Stimulated activated naive CD4-positive, alpha-beta T cell (primary cell): ENCODE measurements around the gene EPN2.
"Not testable (repeated sequence)": the region's sequence is repeated elsewhere in the genome, so short reads cannot be mapped to it uniquely, and the experiment has no call there.

Experiments used
- DNase-seq, 6 experiments: peaks; one replicate each; lab custom pipeline; 2025; lab: John Stamatoyannopoulos, UW

The EPN2 gene

DNA sequence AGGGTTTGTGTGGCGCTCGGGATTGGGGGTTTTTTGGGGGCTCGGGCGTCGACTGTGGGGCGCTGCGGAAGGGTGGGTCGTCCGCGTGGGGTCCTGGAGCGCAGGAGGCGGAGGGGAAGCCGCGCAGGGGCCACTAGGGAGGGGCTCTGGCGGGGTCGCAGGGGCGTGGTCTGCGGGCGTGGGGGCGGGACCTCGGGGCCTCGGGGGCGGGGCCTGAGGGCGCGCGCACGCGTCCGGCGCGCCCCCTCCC is at the start of gene EPN2:
Gene EPN2, plus strand, starts transcription at position 228 of the 250 bp plus-strand sequence. CDS start 45,754 bp downstream, outside the sequence.
- not testable (repeated sequence) for DNase-seq

DNA sequence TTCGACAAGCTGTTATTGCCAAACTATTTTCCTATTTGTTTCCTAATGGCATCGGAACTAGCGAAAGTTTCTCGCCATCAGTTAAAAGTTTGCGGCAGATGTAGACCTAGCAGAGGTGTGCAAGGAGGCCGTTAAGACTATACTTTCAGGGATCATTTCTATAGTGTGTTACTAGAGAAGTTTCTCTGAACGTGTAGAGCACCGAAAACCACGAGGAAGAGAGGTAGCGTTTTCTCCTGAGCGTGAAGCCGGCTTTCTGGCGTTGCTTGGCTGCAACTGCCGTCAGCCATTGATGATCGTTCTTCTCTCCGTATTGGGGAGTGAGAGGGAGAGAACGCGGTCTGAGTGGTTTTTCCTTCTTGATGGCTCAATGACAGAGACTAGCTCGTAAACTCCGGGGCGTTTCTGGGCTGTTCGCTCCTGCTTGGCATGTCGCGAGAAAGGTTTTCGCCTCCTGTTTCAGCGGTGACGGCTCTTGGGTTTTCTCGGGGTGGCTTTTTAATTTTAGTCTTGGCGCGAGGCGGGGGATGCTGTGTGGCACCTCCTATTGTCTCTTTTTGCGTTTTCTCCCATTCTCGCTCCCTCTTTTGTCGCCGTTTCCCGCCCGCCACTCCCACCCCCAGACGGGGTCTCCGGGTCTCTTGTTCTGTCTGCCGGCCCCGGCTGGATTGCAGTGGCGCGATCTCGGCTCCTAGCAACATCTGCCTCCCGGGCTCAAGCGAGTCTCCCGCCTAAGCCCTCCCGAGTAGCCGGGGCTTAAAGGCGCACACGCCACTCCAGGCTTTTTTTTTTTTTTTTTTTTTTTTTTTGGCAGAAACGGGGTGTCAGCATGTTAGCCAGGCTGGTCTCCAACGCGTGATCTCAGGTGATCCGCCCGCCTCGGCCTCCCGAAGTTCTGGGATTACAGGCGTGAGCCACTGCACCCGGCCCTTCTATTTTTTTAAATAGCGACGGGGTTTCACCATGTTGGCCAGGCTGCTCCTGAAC is 49.0 kb upstream of the EPN2 start:
- not testable (repeated sequence) for DNase-seq

DNA sequence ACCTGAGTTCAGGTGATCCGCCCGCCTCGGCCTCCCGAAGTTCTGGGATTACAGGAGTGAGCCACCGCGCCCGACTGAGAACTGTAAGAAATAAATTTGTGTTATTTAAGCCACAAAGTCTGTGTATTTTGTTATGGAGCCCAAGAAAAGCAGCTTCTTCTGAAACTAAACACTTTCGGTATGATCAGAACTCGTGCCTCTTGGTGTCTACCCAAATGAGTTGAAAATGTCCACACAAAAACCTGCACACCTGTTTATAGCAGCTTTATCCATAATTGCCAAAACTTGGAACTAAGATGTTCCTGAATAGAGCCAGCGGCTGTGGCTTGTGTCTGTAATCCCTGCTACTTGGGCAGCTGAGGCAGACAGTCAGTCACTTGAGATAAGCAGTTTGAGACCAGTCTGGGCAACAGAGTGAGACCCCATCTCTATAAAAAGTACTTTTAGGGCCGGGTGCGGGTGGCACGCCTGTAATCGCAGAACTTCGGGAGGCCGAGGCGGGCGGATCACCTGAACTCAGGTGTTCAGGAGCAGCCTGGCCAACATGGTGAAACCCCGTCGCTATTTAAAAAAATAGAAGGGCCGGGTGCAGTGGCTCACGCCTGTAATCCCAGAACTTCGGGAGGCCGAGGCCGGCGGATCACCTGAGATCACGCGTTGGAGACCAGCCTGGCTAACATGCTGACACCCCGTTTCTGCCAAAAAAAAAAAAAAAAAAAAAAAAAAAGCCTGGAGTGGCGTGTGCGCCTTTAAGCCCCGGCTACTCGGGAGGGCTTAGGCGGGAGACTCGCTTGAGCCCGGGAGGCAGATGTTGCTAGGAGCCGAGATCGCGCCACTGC is 48.1 kb upstream of the EPN2 start:
- not testable (repeated sequence) for DNase-seq

DNA sequence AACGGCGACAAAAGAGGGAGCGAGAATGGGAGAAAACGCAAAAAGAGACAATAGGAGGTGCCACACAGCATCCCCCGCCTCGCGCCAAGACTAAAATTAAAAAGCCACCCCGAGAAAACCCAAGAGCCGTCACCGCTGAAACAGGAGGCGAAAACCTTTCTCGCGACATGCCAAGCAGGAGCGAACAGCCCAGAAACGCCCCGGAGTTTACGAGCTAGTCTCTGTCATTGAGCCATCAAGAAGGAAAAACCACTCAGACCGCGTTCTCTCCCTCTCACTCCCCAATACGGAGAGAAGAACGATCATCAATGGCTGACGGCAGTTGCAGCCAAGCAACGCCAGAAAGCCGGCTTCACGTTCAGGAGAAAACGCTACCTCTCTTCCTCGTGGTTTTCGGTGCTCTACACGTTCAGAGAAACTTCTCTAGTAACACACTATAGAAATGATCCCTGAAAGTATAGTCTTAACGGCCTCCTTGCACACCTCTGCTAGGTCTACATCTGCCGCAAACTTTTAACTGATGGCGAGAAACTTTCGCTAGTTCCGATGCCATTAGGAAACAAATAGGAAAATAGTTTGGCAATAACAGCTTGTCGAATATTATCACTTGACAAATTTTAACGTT is 47.3 kb upstream of the EPN2 start:
- not testable (repeated sequence) for DNase-seq

DNA sequence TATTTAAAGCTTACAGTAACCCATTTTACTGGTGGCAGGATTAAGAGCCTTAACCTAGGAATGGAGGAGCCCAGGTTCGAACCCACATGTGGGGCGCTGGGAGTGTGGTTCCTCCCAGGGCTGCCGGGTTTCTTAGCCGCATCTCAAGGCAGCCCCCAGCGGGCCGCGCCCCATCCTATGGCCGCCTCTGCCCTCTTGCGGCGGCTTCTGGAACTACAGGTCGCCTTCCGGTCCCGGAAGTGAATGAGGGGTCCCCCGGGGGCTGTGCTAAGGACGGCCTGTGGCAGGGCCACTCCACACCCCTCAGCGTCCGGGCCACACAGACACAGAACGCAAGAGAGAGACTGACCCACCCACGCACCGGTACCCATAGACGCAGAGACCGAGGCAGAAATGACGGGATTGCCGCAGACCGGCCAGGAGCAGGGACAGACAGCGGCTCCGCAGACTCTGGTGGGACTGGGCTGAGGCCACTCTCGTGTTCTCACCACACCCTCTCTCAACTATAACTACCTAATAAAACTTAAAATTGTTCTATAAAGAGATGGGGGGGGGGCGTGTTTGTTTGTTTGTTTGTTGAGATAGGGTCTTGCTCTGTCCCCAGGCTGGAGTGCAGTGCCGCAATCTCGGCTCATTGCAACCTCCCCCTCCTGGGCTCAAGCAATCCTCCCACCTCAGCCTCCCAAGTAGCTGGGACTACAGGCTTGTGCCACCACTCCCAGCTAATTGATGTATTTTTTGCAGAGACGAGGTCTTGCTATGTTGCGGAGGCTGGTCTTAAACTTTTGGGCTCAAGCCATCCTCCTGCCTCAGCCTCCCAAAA is 40.6 kb upstream of the EPN2 start:
- DNase-seq = not testable (repeated sequence)

DNA sequence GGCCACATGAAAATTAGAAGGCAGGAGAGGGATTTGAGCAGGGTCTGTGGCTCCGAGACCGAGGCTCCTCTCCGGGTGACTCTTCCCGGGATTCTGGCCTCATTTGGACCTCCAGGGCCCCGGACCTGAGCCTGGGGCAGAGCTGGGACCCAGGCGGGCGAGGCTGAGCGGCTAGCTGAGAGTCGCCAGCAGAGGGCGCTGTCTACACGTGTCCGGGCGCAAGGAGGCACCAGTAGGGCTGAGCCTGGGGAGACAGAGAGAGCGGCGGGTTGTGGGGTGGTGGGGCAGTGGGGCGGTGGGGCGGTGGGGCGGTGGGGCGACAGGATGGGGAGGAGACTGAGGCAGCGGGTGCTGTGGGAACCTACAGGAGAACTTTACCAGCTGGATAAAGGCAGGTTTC is 34.7 kb upstream of the EPN2 start:
- not testable (repeated sequence) for DNase-seq

DNA sequence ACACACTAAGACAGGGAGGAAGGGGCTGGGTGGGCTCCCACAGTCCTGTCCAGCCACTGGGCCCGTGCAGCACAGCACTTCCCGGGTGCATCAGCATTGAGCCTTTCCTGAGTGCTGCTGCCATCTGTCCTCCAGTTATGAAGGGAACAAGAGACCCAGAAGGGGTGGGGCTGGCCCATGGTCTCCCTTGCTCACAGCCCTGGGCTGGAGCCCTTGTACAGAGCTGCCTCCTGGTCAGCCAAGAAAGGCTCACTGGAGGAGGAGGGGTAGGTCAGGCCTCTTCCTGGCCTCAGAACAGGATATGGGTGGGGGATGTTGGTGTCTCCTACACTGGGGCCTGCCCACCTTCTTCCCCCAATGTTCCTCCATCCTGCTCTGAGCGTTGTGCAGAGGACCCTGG is 33.7 kb upstream of the EPN2 start:
- DNase-seq = not testable (repeated sequence)

DNA sequence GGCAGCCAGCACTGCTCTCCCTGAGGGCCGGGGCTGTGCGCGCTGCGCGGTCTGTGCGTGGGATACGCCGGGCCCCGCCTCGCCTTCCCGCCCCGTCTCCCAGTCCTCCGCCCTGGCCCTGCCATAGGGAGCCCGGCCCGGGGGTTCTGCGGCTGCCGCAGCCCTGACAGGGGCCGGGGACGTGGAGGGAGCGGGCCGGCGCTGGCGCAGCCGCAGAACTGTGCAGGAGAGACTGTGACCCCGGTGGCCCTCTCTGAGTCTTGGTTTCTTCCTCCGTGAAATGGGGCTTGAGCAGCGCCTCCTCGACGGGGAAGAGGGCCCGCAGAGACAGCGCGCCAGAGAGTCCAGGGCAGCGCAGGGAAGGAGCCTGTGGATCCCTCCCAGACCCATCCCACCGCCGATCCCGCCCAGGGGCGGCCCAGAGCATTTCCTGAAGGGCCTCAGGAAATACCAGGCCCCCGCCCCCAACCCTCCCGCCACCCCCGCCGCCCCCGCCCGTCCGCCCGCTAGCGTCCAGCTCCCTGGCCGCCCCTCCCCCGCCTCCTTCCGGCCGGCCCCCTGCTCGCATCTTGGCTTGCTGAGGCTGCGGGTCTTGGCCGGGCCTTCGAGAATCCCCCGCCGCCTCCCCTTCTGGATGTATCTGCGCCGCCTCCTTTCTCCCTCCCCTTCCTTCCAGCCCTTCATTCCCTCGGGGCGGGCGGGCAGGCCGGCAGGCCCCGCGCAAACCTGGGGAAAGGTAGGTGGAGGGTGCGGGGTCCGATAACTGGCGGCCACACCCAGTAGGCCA is 21.9 kb upstream of the EPN2 start:
- DNase-seq = not testable (repeated sequence)

DNA sequence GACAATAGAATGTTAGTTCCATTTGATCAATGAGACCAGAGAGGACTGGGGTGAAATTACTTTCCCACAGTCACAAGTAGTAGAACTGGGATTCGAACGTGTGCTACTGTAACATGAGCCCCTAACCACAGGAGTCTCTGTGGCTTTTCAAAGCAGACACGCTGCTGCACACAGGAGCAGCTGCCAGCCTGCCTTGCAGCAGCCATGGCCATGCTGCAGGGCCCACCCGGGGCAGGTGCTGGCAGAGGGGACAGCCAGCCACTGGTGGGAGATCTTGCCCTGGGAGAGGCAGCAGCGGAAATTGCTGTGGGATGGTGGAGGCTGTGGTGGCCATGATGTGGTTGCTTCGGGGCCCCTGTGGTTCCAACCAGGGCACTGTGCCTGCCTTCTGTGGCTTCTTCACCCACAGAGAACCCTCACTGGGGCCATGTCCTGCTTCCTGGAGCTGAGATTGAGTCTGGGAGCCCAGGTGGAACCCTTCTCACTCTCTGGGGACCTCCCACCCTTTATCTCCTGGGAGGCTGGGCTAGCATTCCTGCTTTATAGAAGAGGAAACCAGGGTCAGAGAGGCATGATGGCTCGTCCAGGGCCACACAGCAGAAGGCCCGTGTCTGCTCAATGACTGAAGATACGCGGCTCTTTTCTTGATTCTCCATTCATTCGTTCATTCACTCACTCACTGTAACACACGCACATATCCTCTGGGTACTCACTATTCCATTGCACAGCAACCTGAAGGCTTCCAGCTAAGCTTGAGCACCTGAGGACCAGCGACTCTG is 20.8 kb upstream of the EPN2 start:
- DNase-seq = not testable (repeated sequence)

DNA sequence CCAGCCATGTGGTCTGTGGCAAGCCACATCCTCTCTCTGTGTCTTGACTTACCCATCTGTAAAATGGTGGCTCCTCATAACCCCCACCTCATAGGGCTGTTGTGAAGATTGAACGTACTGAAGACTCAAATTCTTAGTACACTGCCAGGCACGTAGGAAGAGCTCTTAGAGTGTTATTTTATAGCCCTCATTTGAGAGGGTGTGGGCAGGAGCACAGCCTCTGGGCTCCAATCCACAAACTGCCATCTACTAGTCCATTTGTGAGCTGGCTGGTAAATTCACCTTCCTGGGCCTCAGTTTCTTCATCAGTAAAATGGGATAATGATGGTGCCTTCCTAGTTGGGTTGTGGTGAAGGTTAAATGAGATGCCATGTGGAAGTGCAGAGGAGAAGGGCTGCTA is 18.3 kb upstream of the EPN2 start:
- not testable (repeated sequence) for DNase-seq

DNA sequence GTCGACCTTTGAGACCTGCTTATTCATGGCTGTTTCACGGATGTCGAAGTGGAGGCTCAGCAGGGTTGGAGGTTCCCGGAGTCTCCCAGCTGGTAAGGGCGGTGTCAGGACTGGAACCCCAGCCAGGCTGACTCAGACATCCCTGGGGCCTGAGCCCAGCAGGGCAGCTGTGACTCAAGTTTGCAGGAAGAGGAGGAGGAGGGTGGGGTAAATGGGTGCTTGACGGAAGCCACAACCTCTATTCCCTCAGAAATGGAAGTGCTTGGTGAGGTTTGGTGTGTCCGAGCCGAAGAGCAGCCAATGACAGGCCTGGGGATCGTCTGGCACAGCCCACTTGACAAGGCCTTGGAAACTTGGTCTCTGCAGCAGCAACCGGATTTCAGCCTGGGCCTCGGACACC is 17.8 kb upstream of the EPN2 start:
- DNase-seq = not testable (repeated sequence)

DNA sequence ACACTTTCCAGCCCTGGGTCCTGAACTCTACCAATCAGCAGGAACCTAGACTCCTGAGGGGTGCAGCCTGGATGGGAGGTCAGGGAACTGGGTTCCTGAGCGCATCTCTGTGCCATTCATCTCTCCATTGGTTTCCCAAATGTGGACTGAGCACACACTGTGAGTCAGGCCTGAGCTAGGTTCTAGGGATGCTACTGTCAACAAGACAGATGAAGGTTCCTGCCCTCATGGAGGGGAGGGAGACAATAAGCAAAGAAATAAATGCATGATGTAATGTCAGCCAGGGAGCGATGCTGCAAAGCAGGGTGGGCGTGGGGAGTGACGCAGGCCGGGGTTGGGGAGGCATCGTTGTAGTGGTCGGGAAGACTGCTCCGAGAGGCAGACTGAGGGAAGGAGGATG is 17.0 kb upstream of the EPN2 start:
- not testable (repeated sequence) for DNase-seq

DNA sequence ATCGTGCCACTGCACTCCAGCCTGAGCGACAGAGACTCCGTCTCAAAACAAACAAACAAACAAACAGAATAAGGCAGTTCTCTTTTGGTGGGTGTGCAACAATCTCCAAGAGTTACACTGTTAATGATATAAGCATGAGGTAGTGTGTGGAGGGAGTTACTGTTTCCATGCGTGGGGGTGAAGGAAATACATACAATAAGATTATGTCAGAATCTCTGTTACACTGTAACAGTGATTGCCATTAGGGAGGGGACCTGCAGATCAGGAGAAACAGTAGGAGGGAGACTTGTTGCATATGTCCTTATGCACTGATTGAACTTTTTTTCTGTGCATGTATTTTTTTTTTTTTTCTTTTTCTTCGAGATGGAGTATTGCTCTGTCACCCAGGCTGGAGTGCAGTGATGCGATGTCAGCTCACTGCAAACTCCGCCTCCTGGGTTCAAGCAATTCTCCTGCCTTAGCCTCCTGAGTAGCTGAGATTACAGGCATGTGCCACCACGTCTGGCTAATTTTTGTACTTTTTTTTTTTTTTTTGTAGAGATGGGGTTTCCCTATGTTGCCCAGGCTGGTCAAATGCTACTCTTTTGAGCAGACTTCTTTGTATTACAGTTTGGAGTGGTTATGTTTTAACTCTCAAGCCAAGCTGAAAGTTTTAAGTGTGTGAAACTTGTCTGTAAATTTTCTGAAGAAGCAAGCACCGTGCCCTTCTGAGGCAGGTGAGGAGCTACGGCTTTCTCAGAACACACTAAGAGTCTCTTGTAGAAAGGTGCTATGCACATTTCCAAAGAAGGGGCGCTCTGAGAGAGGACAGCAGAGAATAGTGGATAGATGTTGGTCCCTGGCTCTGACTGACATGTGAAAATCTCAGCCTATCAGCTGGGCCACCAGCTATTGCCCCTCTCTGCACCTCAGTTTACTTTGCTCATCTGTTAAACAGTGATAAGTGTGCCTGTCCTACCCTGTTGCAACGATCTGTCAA is 10.3 kb upstream of the EPN2 start:
- not testable (repeated sequence) for DNase-seq

DNA sequence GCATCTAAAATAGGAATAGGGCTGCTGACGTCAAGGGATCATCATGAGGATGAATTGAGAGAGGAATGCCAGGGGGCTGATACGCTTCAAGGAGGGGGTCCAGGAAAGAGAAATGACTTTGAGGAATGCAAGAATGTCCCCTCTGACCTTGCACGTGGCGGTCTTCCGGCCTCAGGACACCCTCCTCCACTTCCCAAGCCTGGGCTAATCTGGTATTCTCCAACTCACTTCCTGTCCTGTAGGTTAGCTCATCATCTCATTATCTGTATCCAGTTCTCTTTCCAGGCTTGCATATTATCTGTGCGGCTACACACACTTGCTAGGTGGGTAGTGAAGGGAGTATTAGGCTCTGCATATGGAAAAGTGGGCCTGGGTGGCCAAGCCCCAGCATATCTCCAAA is 2.5 kb upstream of the EPN2 start:
- DNase-seq = not testable (repeated sequence)

DNA sequence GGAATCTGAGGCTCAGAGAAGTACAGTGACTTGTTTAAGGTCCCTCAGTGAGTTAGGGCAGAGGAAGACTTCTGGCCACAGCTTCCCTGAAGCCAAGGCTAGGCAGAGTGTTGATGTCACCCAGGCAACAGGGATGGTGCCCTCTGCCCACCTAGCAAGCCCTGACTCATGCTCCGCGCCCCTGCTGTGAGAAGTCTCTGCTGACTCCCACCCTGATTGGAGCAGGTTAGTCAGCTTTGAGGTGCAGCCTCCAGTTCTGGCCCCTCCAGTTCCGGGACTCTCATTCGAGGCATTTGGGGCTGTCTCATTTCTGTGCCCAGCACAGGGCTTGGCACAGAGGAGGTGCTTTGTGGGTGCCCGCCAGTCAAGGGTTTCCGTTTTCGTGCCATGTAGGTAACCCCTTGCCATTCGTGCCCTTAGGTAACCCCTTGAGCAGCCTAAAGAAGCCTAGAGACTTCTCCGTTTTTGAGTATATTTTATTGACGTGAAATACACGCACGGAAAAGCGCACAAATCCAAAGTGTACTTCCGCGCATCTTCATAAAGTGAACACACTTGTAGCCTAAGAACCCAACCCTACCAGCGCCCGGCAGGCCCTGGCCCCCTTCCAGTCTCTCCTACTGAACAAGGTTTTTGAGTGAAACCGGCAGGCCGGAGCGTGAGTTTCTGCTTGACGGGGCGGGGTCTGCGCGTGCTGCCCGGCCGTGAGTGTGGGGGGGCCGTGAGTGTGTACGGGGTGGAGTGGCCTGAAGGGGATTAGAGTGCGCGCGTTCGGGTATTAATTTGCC is 621 bp upstream of the EPN2 start:
- DNase-seq = not testable (repeated sequence)

DNA sequence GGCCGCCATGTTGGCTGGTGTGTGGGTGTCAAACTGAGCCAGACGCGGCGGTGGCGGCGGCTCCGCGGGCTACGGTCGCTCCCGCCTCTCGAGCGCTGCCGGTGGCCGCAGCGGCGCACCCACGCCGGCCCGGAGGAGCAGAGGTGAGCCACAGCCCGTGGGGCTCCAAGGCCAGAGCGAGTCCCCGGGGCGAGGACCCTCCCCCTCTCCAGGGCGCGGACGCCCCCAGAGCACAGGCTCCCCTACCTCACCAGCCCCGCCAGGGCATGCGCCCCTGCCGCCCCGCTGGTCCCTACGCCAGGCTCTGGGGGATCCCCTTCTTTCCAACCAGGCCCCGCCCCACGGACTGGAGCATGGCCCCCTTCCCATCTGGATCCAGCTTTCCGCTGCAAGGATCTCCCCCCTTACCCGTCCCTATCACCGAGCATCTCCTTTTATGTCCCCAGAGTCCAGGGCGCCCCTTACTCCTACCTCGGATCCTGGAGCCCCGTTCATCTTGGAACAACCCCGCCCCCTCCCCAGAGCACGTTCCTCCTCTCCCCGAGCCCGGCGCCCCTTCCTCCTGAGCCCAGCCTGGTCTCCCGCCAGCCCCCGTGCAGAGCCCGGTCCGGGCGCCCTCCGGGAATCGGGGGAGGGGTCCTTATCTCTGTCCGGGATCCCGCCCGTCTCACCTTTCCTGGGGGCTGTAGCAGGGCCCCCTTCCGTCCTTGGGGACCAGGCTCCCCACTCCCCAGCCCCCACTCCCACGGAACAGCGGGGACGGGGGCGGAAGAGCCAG is 412 bp downstream of the EPN2 start:
- DNase-seq = peak in 2 of 6 experiments; percentile 46 to 60

DNA sequence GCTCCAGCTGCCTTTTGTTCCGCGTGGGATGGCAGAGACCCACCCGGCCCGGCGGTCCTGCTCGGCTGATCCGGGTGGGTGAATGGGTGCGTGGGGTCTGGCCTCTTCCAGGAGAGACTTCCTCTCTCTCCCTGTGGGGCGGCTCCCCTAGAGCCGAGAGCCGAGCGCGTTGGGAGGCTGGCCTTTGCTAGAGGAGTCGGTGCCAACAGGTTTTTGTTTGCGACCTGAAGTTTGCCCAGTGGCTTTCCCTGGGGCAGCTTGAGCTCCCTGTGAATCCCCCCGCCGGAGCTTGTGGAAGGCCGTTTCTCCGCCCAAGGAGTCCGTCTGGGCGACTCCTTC is 970 bp downstream of the EPN2 start:
- no peak for DNase-seq
